Chondrocyte (in vitro differentiated cells): ENCODE data around the gene AKT1. TPM values are rescaled to one million over a fixed set of nuclear protein-coding genes. Genes with fewer than 3 reads are reported as not detected.
"Not testable (repeated sequence)": the region's sequence is repeated elsewhere in the genome, so short reads cannot be mapped to it uniquely, and the experiment has no call there.

Experiments
- DNase-seq: peaks from one replicate; pipeline ENCODE4 v3.0.0; 2021; ENCODE audit warnings: mixed read lengths, low spot score
- H3K27ac Mint-ChIP-seq: one replicate; pipeline ENCODE4 v1.8.0; 2021; ENCODE audit warnings: mild to moderate bottlenecking, moderate library complexity, mixed read lengths; ENCODE audit not compliant: unreplicated experiment
- H3K27me3 Mint-ChIP-seq: 2 replicates; pipeline ENCODE4 v1.8.0; 2021; ENCODE audit warnings: low read depth, mixed read lengths
- H3K36me3 Mint-ChIP-seq: 2 replicates; pipeline ENCODE4 v1.8.0; 2021; ENCODE audit warnings: low read depth, mixed read lengths
- H3K4me1 Mint-ChIP-seq: 2 replicates; pipeline ENCODE4 v1.8.0; 2021; ENCODE audit warnings: low read depth, mild to moderate bottlenecking, mixed read lengths
- H3K4me3 Mint-ChIP-seq: one replicate; pipeline ENCODE4 v1.8.0; 2021; ENCODE audit warnings: mild to moderate bottlenecking, moderate library complexity, mixed read lengths; ENCODE audit not compliant: unreplicated experiment
- H3K9me3 Mint-ChIP-seq: 2 replicates; pipeline ENCODE4 v1.8.0; 2021; ENCODE audit warnings: low read depth, mixed read lengths
- total RNA-seq: library from RNA; stranded (reverse); gene quantifications from 3 replicates; pipeline ENCODE4 v1.2.1, GENCODE V29; 2021
- TF ChIP-seq, protein P1 (sequence below): fragments of 200-600 bp; sonication (generic); IDR thresholded peaks from 2 replicates; pipeline ENCODE4 v1.5.0; 2021; ENCODE audit warnings: antibody characterized with exemption, mild to moderate bottlenecking, moderate library complexity

AKT1 gene
- total RNA-seq, 1 donor from 2014 or later: 156 TPM

DNA sequence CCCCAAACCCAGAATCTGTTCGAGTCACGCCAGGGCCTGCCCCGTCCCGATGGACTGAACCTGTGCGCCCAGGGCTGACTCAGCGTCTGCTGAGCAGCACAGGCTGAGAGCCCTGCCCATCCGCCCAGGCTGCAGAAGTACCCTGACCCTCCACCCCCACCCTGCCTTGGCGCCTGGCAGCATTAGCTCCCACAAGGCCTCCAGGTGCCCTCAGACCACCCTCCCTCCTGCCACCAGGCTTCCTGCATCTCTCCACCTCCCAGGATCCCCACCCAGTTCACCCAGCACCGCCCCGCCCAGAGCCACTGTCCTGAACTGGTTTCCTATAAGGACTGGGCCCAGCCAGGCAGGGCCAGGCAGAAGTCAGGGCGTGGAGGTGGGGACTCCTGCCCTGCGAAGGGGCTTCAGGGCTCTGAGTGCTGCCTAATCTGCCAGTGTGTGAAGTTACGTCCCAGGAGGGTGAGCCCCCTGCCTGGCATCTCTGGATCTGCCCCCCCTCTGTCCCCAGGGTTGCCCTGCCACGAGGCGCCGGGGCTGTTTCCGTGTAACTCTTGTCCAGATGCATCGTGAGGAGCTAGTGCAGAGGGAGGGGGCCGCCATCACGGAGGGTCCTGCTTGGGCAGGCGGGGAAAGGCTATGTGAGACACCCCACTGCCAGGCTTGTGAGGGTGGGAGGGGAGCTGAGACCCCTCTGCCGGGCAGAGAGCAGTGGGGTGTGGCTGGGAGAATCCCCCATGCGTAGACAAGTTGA, 62.4 kb downstream of the AKT1 start:
- H3K36me3 Mint-ChIP-seq: no peaks in the 10 kb centered on the region
- no peak overlapping the region for H3K27ac Mint-ChIP-seq
- peaks cover 20% of the 10 kb centered on the region for H3K4me1 Mint-ChIP-seq
- no peak for DNase-seq
- H3K9me3 Mint-ChIP-seq: no peaks in the 10 kb centered on the region
- H3K4me3 Mint-ChIP-seq: no peak overlapping the region
- TF ChIP-seq, protein P1, sequence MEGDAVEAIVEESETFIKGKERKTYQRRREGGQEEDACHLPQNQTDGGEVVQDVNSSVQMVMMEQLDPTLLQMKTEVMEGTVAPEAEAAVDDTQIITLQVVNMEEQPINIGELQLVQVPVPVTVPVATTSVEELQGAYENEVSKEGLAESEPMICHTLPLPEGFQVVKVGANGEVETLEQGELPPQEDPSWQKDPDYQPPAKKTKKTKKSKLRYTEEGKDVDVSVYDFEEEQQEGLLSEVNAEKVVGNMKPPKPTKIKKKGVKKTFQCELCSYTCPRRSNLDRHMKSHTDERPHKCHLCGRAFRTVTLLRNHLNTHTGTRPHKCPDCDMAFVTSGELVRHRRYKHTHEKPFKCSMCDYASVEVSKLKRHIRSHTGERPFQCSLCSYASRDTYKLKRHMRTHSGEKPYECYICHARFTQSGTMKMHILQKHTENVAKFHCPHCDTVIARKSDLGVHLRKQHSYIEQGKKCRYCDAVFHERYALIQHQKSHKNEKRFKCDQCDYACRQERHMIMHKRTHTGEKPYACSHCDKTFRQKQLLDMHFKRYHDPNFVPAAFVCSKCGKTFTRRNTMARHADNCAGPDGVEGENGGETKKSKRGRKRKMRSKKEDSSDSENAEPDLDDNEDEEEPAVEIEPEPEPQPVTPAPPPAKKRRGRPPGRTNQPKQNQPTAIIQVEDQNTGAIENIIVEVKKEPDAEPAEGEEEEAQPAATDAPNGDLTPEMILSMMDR: no peak
- peaks cover 3% of the 10 kb centered on the region for H3K27me3 Mint-ChIP-seq

DNA sequence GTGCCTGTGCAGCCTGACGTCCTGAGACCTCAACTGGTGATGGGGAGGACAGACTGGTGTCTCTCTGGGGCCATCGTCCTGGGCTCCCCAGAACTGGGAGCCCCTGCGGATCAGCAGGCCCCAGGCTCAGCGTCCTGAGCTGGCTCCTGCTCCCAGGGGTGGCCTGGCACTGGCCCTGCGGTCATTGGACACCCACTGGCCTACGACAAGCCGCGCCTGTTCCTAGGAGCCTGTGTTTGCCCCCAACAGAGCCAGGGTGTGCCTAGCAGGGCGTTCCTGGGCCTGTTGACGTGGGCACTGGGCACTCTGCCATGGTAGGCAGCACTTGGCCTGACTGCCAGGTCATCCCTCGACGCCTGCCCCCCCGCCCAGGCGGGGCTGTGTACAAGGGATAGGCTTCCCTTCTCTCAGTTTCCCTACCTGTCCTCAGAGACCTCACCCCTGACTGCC, 63.2 kb downstream of the AKT1 start:
- TF ChIP-seq, protein P1: no peak
- no peaks in the 10 kb centered on the region for H3K9me3 Mint-ChIP-seq
- H3K27ac Mint-ChIP-seq: no peak overlapping the region
- H3K36me3 Mint-ChIP-seq: no peaks in the 10 kb centered on the region
- no peak for DNase-seq
- H3K4me1 Mint-ChIP-seq: peaks cover 17% of the 10 kb centered on the region
- peaks cover 3% of the 10 kb centered on the region for H3K27me3 Mint-ChIP-seq
- H3K4me3 Mint-ChIP-seq: no peak overlapping the region

DNA sequence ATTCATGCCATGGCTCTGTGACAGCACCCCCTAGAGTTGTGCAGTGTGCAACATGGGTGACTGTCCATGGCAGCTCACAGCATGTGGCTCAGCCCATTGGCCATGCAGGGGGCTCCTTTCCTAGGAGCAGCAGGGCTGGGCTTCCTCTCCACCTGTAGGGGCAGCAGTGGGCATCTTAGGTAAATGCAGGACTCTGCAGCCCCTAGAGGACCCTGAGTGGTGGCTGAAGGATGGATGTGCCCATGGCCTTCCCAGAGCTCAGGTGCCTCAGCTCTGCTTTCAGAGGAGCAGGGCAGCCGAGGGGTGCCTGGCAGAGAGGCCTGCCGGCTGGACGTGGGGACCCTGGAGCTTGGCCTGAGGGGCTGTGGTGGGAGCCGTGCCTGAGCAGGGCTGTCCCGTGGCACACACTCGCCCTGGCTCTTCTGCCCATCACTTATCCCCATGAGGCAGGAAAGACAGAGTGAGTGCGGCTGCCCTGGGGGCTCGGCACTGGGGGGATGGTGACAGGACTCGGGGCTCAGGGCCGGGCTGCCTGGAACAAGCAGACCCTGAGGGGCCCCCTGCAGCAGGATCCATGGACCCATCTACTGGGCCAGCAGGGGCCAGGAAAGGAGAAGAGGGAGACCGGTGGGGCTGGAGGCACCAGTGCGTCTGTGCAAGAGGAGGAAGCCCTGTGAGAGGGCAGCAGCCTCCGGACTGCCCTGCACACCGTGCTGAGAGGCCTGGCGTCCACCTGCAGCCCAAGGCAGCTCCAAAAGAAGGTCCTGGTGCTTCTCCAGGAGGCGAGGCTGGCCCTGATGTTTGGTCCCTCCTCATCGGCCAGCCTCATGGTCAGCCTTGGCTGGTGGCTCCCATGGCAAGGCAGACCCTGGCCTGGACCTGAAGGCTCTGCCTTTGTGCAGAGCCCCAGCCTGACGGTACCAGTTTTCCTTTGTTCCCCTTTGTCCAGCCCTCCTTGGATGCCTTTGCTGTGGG, 63.9 kb downstream of the AKT1 start:
- peaks cover 13% of the 10 kb centered on the region for H3K4me1 Mint-ChIP-seq
- TF ChIP-seq, protein P1: peak; percentile 70
- DNase-seq: no peak
- H3K36me3 Mint-ChIP-seq: no peaks in the 10 kb centered on the region
- H3K27ac Mint-ChIP-seq: no peak overlapping the region
- no peak overlapping the region for H3K4me3 Mint-ChIP-seq
- H3K9me3 Mint-ChIP-seq: no peaks in the 10 kb centered on the region
- H3K27me3 Mint-ChIP-seq: peaks cover 3% of the 10 kb centered on the region

DNA sequence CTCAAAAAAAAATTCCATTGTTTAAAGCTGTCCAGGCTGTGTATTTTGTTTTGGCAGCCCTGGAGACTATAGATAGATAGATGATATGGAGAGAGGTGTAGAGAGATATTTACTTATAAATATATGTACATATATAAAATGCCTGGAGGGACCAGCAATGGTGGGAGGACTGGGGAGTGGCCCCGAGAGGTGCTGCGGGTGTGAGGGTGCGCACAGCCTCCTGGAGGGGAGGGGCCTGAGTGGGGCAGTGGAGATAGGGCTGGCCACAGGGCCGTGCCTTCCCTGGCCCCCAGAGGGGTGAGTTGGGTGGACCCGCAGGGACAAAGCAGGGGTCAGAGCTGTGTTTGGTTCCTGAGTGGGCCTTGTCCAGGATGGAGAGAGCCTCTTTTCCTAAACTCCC, 65.1 kb downstream of the AKT1 start:
- no peak for DNase-seq
- Mint-ChIP-seq H3K4me3 (no peak overlapping the region), H3K27ac (no peak overlapping the region), H3K9me3 (no peaks in the 10 kb centered on the region), H3K27me3 (peaks cover 3% of the 10 kb centered on the region), H3K36me3 (no peaks in the 10 kb centered on the region), H3K4me1 (peaks cover 2% of the 10 kb centered on the region)
- TF ChIP-seq, protein P1: no peak

DNA sequence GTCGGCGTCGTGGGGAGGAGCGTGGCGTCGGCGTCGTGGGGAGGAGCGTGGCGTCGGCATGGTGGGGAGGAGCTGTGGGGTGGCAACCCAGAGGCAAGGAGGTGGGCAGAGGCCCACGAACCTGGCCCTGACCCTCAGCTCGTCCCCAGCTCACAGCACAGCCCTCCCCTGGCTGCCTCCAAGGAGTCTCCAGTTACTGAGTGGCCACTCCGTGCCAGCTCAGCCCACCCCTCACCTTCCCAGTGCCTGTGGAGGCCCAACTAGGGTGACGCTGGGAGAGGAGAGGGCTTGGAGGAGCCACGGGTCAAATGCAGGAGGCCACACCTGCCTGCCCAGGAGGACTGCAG, 65.7 kb downstream of the AKT1 start:
- H3K36me3 Mint-ChIP-seq: no peaks in the 10 kb centered on the region
- H3K4me3 Mint-ChIP-seq: no peak overlapping the region
- H3K27ac Mint-ChIP-seq: no peak overlapping the region
- H3K4me1 Mint-ChIP-seq: peaks cover 8% of the 10 kb centered on the region
- H3K27me3 Mint-ChIP-seq: peaks cover 3% of the 10 kb centered on the region
- TF ChIP-seq, protein P1: no peak
- no peak for DNase-seq
- no peaks in the 10 kb centered on the region for H3K9me3 Mint-ChIP-seq

DNA sequence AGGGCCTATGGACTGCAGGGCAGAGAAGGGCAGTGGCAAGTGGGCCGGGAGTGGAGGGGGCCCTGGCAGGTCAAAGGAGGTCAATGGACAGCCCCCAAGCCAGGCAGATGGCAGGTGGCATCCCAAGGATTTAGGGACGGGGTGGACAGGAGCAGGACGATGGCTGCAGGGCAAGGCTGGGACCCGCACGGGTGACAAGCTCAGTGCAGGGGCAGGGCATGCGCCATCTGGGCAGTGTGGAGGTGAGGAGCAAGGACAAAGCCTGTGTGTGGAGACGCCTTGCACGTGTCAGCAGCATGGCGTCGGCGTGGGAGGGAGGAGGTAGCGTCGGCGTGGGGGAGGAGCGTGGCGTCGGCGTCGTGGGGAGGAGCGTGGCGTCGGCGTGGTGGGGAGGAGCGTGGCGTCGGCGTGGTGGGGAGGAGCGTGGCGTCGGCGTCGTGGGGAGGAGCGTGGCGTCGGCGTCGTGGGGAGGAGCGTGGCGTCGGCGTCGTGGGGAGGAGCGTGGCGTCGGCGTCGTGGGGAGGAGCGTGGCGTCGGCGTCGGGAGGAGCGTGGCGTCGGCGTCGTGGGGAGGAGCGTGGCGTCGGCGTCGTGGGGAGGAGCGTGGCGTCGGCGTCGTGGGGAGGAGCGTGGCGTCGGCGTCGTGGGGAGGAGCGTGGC, 66.2 kb downstream of the AKT1 start:
- not testable (repeated sequence) for H3K4me1 Mint-ChIP-seq

More for the DNA sequence above, 66.2 kb downstream of the AKT1 start:
- not testable (repeated sequence) for H3K9me3 Mint-ChIP-seq, DNase-seq, H3K27me3 Mint-ChIP-seq, H3K36me3 Mint-ChIP-seq
- Mint-ChIP-seq H3K27ac (peak overlapping the region; percentile 45), H3K4me3 (peak overlapping the region; percentile 12)
